Measurements from ENCODE around the gene ARHGEF17. TPM values are rescaled to one million over a fixed set of nuclear protein-coding genes. Genes with fewer than 3 reads are reported as not detected.
A peak's percentile ranks its signal among the peaks of the same experiment; 100 is the strongest.

ARHGEF17 gene
- polyA plus RNA-seq, 3 donors, result 0.16 to 1.2 (median 0.55) TPM

DNA sequence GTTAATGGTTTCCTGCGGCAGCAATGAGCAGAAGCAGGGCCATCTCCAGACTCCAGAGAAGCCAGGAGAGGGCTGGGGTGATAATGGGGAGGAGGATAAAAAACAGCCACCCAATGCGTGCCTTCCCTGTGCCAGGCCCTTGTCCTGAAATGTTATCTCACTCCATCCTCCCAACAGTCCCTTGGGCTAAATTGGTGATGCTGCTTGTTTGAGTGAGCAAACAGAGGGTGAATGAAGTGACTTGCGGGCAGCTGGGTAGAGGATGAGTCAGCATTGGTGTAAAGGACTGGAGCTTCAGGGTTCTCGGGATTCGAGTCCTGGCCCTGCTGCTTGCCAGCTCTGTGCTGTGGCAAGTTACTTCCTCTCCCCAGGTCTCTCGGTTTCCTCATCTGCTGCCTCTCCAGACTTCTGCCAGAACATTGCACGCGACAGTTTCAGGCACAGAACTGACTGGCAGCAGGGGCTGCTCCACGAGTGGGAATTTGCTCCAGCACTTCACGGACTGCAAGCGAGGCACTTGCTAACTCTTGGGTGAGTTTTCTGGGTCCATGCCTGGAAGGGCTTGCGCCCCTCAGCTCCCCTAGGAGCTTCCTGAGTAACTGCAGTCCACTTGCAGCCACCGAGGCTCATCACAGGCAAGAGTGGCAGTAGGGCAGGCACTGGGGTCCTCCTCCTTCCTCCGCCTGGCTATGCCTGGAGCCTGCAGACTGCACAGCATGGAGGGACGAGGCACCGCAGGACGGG, 36.0 kb upstream of the ARHGEF17 start, which contains the start of gene P2RY6:
Gene P2RY6 (plus strand): TSS at position 403 of the 744 bp plus-strand sequence. CDS start 24,181 bp downstream, outside the sequence.
- peak within 1 kb of the TSS in 1 of 3 experiments; percentile 21 for H3K4me3 ChIP-seq (replicated peaks in 1 of 3; ENCODE audit: low read depth in 2 of 3, low read length in 3 of 3)
- H3K4me1 ChIP-seq (ENCODE audit: control insufficient read depth in 1 of 2, insufficient read depth in 2 of 2, low read length in 2 of 2), result peaks cover 68 to 74% of the 10 kb centered on the region in 2 donors
- H3K4me2 ChIP-seq (replicated peaks; ENCODE audit: extremely low read depth, low read length, poor library complexity, severe bottlenecking), result peak within 1 kb of the TSS; percentile 20
- peak within 1 kb of the TSS; percentile 64 to 85 (median 79) for H3K27ac Mint-ChIP-seq
- H3K36me3 ChIP-seq (replicated peaks in 1 of 2; ENCODE audit: control insufficient read depth in 1 of 2, insufficient read depth in 2 of 2, low read length in 2 of 2), result no peaks in the 10 kb centered on the region
- no peaks in the 10 kb centered on the region for H3K79me2 ChIP-seq (ENCODE audit: insufficient read depth, low read length)
- WGBS (ENCODE audit: insufficient coverage), result 27% methylated on average over 11 of the region's 17 CpGs
- H3K9ac ChIP-seq (ENCODE audit: insufficient read depth, low read length, poor library complexity, severe bottlenecking), result no peak within 1 kb of the TSS
- H3K9me3 Mint-ChIP-seq, result peaks cover 0 to 5% (median 0%) of the 10 kb centered on the region in 7 donors
- peak; percentile 90 to 97 (median 93) for DNase-seq
- no peaks in the 10 kb centered on the region for H4K20me1 ChIP-seq (ENCODE audit: insufficient read depth, low read length)
- intact Hi-C loops (cut with micrococcal nuclease), result loop anchor here in 1 of 2 donors (2.0 kb wide), 1 partner anchor 17 kb away; no protein-coding TSS in a partner anchor
- peak within 1 kb of the TSS; percentile 36 to 69 for H3K27ac ChIP-seq (ENCODE audit: low read depth in 1 of 2, low read length in 2 of 2)
- H3K4me3 Mint-ChIP-seq, result peak within 1 kb of the TSS in 1 of 2 donors; percentile 48
- H3K4me1 Mint-ChIP-seq, result peaks cover 73% of the 10 kb centered on the region
- H2AFZ ChIP-seq (ENCODE audit: insufficient read depth, low read depth, low read length, poor library complexity, severe bottlenecking), result no peak within 1 kb of the TSS
- peaks cover 0 to under 1% of the 10 kb centered on the region in 2 donors for H3K27me3 ChIP-seq (ENCODE audit: control insufficient read depth in 2 of 2, insufficient read depth in 2 of 2, low read length in 2 of 2)
- no peak for TF ChIP-seq CTCF (IDR thresholded peaks at IDR 0.05)
- H3K27me3 Mint-ChIP-seq (ENCODE audit: low read depth in 3 of 3), result peaks cover 6 to 10% (median 8%) of the 10 kb centered on the region in 3 donors
- no peaks in the 10 kb centered on the region for H3K9me3 ChIP-seq (replicated peaks in 1 of 2; ENCODE audit: control insufficient read depth in 1 of 2, insufficient read depth in 1 of 2, low read length in 2 of 2)
- H3K36me3 Mint-ChIP-seq, result no peaks in the 10 kb centered on the region

DNA sequence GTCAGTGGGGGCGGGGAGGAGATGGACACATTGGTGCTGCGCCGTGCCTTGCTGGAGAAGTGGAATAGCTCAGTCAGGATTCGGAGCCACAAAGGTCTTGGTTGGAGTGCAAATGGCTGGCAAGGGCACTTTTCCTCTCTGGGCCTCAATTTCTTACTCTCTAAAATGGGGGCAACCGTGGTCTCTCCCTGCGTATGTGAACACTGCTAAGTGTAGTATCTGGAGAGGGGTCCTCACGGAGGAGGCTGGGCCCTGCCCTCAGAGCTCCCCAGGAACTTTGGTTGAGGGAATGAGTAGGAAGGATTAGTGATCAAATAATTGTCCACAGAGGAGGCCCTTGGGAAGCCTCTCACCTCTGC, 35.4 kb upstream of the ARHGEF17 start:
- no peak for TF ChIP-seq CTCF (IDR thresholded peaks at IDR 0.05)
- no peaks in the 10 kb centered on the region for H3K79me2 ChIP-seq (ENCODE audit: insufficient read depth, low read length)
- Mint-ChIP-seq H3K4me1 (peaks cover 72% of the 10 kb centered on the region), H3K27me3 (ENCODE audit: low read depth in 3 of 3) (peaks cover 2 to 6% (median 2%) of the 10 kb centered on the region in 3 donors), H3K4me3 (peak overlapping the region in 1 of 2 donors; percentile 48), H3K36me3 (no peaks in the 10 kb centered on the region), H3K9me3 (peaks cover 0 to 5% (median 0%) of the 10 kb centered on the region in 7 donors), H3K27ac (peak overlapping the region in 3 of 7 donors; percentile 77 to 85 (median 83))
- no peak overlapping the region for H3K9ac ChIP-seq (ENCODE audit: insufficient read depth, low read length, poor library complexity, severe bottlenecking)
- no peak for DNase-seq
- WGBS (ENCODE audit: insufficient coverage), result no CpG with 5 or more reads among the region's 7 CpGs
- no peak overlapping the region for H2AFZ ChIP-seq (ENCODE audit: insufficient read depth, low read depth, low read length, poor library complexity, severe bottlenecking)
- H3K4me2 ChIP-seq (replicated peaks; ENCODE audit: extremely low read depth, low read length, poor library complexity, severe bottlenecking), result peak overlapping the region; percentile 20
- intact Hi-C loops (cut with micrococcal nuclease), result loop anchor here in 1 of 2 donors (2.0 kb wide), 1 partner anchor 16 kb away; no protein-coding TSS in a partner anchor
- no peaks in the 10 kb centered on the region for H3K36me3 ChIP-seq (replicated peaks in 1 of 2; ENCODE audit: control insufficient read depth in 1 of 2, insufficient read depth in 2 of 2, low read length in 2 of 2)
- H3K4me1 ChIP-seq (ENCODE audit: control insufficient read depth in 1 of 2, insufficient read depth in 2 of 2, low read length in 2 of 2), result peaks cover 68 to 74% of the 10 kb centered on the region in 2 donors
- no peaks in the 10 kb centered on the region for H3K27me3 ChIP-seq (ENCODE audit: control insufficient read depth in 2 of 2, insufficient read depth in 2 of 2, low read length in 2 of 2)
- H4K20me1 ChIP-seq (ENCODE audit: insufficient read depth, low read length), result no peaks in the 10 kb centered on the region
- H3K4me3 ChIP-seq (replicated peaks in 1 of 3; ENCODE audit: low read depth in 2 of 3, low read length in 3 of 3), result peak overlapping the region in 1 of 3 experiments; percentile 21
- no peaks in the 10 kb centered on the region for H3K9me3 ChIP-seq (replicated peaks in 1 of 2; ENCODE audit: control insufficient read depth in 1 of 2, insufficient read depth in 1 of 2, low read length in 2 of 2)
- H3K27ac ChIP-seq (ENCODE audit: low read depth in 1 of 2, low read length in 2 of 2), result peak overlapping the region; percentile 36 to 69
